ENCODE data around the gene SEMA7A.

The SEMA7A gene

GRCh38 chr15:74470631-74471395 lies 37.1 kb upstream of the SEMA7A start:
- Histone ChIP-seq H3K36me3 (ENCODE audit: low read length) (no peaks in the 10 kb centered on the region), H3F3A (ENCODE audit: insufficient read depth) (no peaks in the 10 kb centered on the region), H2AFZ (ENCODE audit: low read depth, low read length, severe bottlenecking) (no peak overlapping the region), H3K79me2 (ENCODE audit: insufficient read depth, low read length) (no peaks in the 10 kb centered on the region), H3K27me3 (ENCODE audit: low read length) (no peaks in the 10 kb centered on the region), H3K4me2 (ENCODE audit: low read depth, low read length, poor library complexity, severe bottlenecking) (no peak overlapping the region), H3K9ac (ENCODE audit: low read length) (no peak overlapping the region), H3K9me2 (replicated peaks; ENCODE audit: insufficient read depth, low read length) (no peaks in the 10 kb centered on the region), H3K4me3 (ENCODE audit: insufficient read depth, low read length, poor library complexity, severe bottlenecking) (no peak overlapping the region), H4K20me1 (ENCODE audit: low read depth, low read length) (no peaks in the 10 kb centered on the region), H3K9me3 (ENCODE audit: insufficient read depth, low read length) (no peaks in the 10 kb centered on the region), H3K27ac (ENCODE audit: low read depth, low read length) (no peak overlapping the region)
- TF ChIP-seq CTCF (IDR thresholded peaks at IDR 0.05; ENCODE audit: insufficient read depth, low read length, poor library complexity, severe bottlenecking), result no peak
- no peak for TF ChIP-seq EZH2phosphoT487 (conservative IDR thresholded peaks at IDR 0.05; ENCODE audit: low read length)

- no peak overlapping the region for H3K4me2 ChIP-seq (ENCODE audit: low read depth, low read length, poor library complexity, severe bottlenecking)
- no peak overlapping the region for H3K9ac ChIP-seq (ENCODE audit: low read length)
- no peaks in the 10 kb centered on the region; the same call in 1 of the 2 replicates for H3K79me2 ChIP-seq (ENCODE audit: insufficient read depth, low read length)
- no peak overlapping the region for H2AFZ ChIP-seq (ENCODE audit: low read depth, low read length, severe bottlenecking)
- no peaks in the 10 kb centered on the region for H3K27me3 ChIP-seq (ENCODE audit: low read length)
- no peaks in the 10 kb centered on the region for H4K20me1 ChIP-seq (ENCODE audit: low read depth, low read length)
- H3K27ac ChIP-seq (ENCODE audit: low read depth, low read length), result no peak overlapping the region
- H3K4me3 ChIP-seq (ENCODE audit: insufficient read depth, low read length, poor library complexity, severe bottlenecking), result no peak overlapping the region
- TF ChIP-seq EZH2phosphoT487 (conservative IDR thresholded peaks at IDR 0.05; ENCODE audit: low read length) (no peak), CTCF (IDR thresholded peaks at IDR 0.05; ENCODE audit: insufficient read depth, low read length, poor library complexity, severe bottlenecking) (no peak)
- H3K36me3 ChIP-seq (ENCODE audit: low read length), result peaks cover 4% of the 10 kb centered on the region; the same call in 1 of the 2 replicates
- H3K9me2 ChIP-seq (replicated peaks; ENCODE audit: insufficient read depth, low read length), result no peaks in the 10 kb centered on the region
- no peaks in the 10 kb centered on the region for H3F3A ChIP-seq (ENCODE audit: insufficient read depth)
- H3K9me3 ChIP-seq (ENCODE audit: insufficient read depth, low read length), result no peaks in the 10 kb centered on the region
Measured at GRCh38 chr15:74468341-74469032, 34.7 kb upstream of the SEMA7A start.

- Histone ChIP-seq H3K27me3 (ENCODE audit: low read length) (no peaks in the 10 kb centered on the region), H3K79me2 (ENCODE audit: insufficient read depth, low read length) (peaks cover 6% of the 10 kb centered on the region; the same call in 1 of the 2 replicates), H3K9me2 (replicated peaks; ENCODE audit: insufficient read depth, low read length) (no peaks in the 10 kb centered on the region), H4K20me1 (ENCODE audit: low read depth, low read length) (no peaks in the 10 kb centered on the region), H3K9ac (ENCODE audit: low read length) (no peak overlapping the region), H3K9me3 (ENCODE audit: insufficient read depth, low read length) (no peaks in the 10 kb centered on the region), H3K4me2 (ENCODE audit: low read depth, low read length, poor library complexity, severe bottlenecking) (no peak overlapping the region), H2AFZ (ENCODE audit: low read depth, low read length, severe bottlenecking) (no peak overlapping the region), H3K4me3 (ENCODE audit: insufficient read depth, low read length, poor library complexity, severe bottlenecking) (no peak overlapping the region), H3F3A (ENCODE audit: insufficient read depth) (no peaks in the 10 kb centered on the region), H3K36me3 (ENCODE audit: low read length) (peaks cover 12% of the 10 kb centered on the region), H3K27ac (ENCODE audit: low read depth, low read length) (no peak overlapping the region)
- TF ChIP-seq CTCF (IDR thresholded peaks at IDR 0.05; ENCODE audit: insufficient read depth, low read length, poor library complexity, severe bottlenecking) (no peak), EZH2phosphoT487 (conservative IDR thresholded peaks at IDR 0.05; ENCODE audit: low read length) (no peak)
Measured at GRCh38 chr15:74466570-74466969, 32.8 kb upstream of the SEMA7A start.
